ENCODE results near the gene SLC26A6.

Gene SLC26A6

GRCh38 chr3:48664929-48665328 lies 29.7 kb upstream of the SLC26A6 start:
- no peak overlapping the region for H3K4me3 Mint-ChIP-seq
- DNase-seq = no peak
- no peak overlapping the region for H3K27ac Mint-ChIP-seq
- no peaks in the 10 kb centered on the region for H3K9me3 Mint-ChIP-seq
- H3K27me3 Mint-ChIP-seq = peaks cover 44% of the 10 kb centered on the region
- peaks cover 21% of the 10 kb centered on the region for H3K4me1 Mint-ChIP-seq
- H3K36me3 Mint-ChIP-seq = peaks cover 7% of the 10 kb centered on the region
- CTCF ChIA-PET = interaction anchor here (0.6 to 2.4 kb wide), 3 partner anchors 19 to 176 kb away, joined by 3 to 9 read pairs (median 6); partner anchors contain the start of gene SLC26A6

GRCh38 chr3:48664313-48664644 lies 29.0 kb upstream of the SLC26A6 start:
- Mint-ChIP-seq H3K4me1 (peaks cover 21% of the 10 kb centered on the region), H3K27ac (peak overlapping the region; percentile 24), H3K27me3 (peaks cover 51% of the 10 kb centered on the region), H3K9me3 (no peaks in the 10 kb centered on the region), H3K36me3 (peaks cover 7% of the 10 kb centered on the region), H3K4me3 (peak overlapping the region; percentile 75)
- CTCF ChIA-PET = interaction anchor here (1.4 to 2.4 kb wide), 2 partner anchors 20 to 29 kb away, joined by 6 to 9 read pairs; partner anchors contain the start of gene SLC26A6
- DNase-seq = no peak

- Mint-ChIP-seq H3K36me3 (peaks cover 7% of the 10 kb centered on the region), H3K4me3 (peak overlapping the region; percentile 75), H3K9me3 (no peaks in the 10 kb centered on the region), H3K27ac (peak overlapping the region; percentile 76), H3K4me1 (peaks cover 21% of the 10 kb centered on the region), H3K27me3 (peaks cover 54% of the 10 kb centered on the region)
- CTCF ChIA-PET = interaction anchor here (0.9 to 2.4 kb wide), 4 partner anchors 21 to 105 kb away, joined by 4 to 9 read pairs (median 7); partner anchors contain the start of genes NCKIPSD and SLC26A6
- peak; percentile 95 for DNase-seq
These were observed 28.4 kb upstream of the SLC26A6 start for GRCh38 chr3:48663489-48664312.

DNA sequence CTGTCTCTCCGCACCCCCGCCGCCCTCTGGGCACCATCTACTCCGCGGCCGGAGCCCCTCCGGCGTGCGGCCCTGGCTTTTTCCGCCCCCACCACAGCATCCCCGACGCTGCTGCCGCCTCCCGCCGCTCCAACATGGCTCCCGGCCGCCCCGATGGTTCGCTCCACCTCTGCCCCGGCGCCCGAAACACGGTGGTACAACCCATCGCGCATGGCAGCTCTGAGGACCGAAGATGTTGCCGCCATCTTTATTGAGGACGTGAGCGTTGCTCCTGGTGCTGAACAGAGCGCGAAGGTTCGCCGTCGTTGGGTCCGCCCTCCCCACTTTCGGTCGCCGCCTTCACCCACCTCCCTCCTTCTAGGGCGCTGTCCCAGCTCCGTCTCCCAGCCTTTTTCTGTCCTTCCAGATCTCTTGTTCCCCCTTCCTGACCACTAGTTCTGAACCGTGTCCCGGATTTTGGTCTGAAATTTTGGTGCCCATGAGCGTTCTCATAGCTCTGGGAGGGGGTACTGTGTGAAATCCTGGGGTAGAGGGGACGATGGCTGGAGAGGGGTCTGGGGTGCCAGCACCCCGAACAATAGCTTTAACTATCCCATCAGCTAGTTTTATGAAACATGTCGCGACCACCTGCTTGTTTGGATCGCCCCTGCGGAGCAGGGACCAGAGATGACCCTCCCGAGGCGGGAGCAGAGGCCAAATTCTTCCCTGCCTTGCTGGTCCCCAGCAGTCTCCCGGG lies 27.7 kb upstream of the SLC26A6 start, which contains the start of gene CELSR3:
Gene CELSR3 (minus strand): TSS at position 134 of the 736 bp plus-strand sequence. CDS start 252 bp downstream, outside the sequence.
- peak within 1 kb of the TSS; percentile 78 for H3K27ac Mint-ChIP-seq
- peak; percentile 70 for DNase-seq
- H3K4me1 Mint-ChIP-seq = peaks cover 21% of the 10 kb centered on the region
- peak within 1 kb of the TSS; percentile 75 for H3K4me3 Mint-ChIP-seq
- CTCF ChIA-PET = interaction anchor here (0.9 to 2.4 kb wide), 3 partner anchors 23 to 104 kb away, joined by 4 to 9 read pairs (median 8); partner anchors contain the start of genes NCKIPSD and SLC26A6
- peaks cover 62% of the 10 kb centered on the region for H3K27me3 Mint-ChIP-seq
- H3K9me3 Mint-ChIP-seq = no peaks in the 10 kb centered on the region
- peaks cover 6% of the 10 kb centered on the region for H3K36me3 Mint-ChIP-seq

DNA sequence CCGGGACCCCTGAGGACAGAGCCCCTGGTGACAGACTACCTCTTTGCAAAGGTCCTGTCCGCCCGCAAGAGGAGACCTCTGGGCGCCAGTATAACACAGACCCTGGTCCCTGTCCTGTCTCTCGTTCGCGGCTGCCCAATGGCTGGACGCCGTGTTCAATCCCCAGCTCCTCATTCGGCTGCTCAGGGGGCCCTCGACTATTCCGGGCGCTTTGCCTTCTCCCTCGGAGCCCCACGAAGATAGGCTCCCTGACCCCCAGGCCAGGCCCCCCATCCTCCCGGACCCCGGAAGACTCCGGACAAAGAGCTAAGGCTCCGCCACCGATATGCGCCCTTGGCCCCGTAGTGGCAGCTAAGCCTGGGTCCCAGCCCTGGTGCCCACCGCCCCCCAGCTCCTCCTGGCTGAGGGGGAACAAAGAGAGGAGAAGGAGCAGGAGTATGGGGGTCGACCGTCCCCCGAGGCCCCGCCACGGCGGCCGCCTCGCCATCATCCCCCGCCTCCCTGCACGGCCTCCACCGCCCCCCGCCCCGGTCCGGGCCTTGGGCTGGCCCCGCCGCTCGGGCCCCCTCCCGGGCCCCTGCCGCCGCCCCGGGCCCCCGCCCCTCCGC lies 27.0 kb upstream of the SLC26A6 start:
- peak overlapping the region; percentile 19 for H3K27ac Mint-ChIP-seq
- H3K4me3 Mint-ChIP-seq = peak overlapping the region; percentile 45
- H3K4me1 Mint-ChIP-seq = peaks cover 28% of the 10 kb centered on the region
- H3K9me3 Mint-ChIP-seq = no peaks in the 10 kb centered on the region
- CTCF ChIA-PET = interaction anchor here (0.9 to 2.1 kb wide), 2 partner anchors 24 to 103 kb away, joined by 4 to 8 read pairs; partner anchors contain the start of gene NCKIPSD
- H3K27me3 Mint-ChIP-seq = peaks cover 69% of the 10 kb centered on the region
- no peak for DNase-seq
- peaks cover 6% of the 10 kb centered on the region for H3K36me3 Mint-ChIP-seq

DNA sequence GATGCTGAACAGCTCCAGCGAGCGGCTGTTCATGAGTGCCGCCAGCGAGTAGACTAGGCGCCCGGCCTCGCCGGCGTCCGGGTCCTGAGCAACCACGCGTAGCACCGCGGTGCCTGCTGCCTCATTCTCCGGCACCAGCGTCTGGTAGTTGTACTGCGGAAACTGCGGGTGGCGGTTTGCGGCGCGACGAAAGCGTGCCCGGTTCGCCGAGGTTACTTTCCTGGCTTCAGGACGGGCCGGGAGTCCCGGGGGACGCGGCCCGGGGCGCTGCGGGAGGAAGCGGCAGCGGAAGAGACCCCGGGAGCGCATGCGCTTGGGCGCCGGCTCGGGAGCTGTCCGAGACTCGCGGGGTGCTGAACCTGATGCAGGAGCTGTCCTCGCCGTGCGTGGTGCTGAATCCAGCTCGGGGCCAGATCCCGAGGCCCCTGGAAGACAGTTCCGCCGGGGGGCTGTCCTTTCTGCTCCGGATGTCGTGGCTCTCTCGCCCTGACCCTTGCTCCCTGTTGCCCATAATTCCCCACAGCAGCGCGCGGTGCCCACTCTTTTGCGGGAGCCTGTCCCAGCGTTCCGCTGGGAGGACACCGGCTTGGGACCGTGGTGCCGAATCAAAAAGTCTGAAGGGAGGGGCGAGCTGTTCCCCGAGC lies 26.4 kb upstream of the SLC26A6 start:
- Mint-ChIP-seq H3K9me3 (no peaks in the 10 kb centered on the region), H3K36me3 (peaks cover 6% of the 10 kb centered on the region), H3K4me3 (peak overlapping the region; percentile 45), H3K4me1 (peaks cover 34% of the 10 kb centered on the region), H3K27me3 (peaks cover 72% of the 10 kb centered on the region), H3K27ac (peak overlapping the region; percentile 52)
- peak; percentile 84 for DNase-seq
- CTCF ChIA-PET = interaction anchor here (2.1 kb wide), 1 partner anchor 103 kb away, joined by 8 read pairs; no protein-coding TSS in a partner anchor

DNA sequence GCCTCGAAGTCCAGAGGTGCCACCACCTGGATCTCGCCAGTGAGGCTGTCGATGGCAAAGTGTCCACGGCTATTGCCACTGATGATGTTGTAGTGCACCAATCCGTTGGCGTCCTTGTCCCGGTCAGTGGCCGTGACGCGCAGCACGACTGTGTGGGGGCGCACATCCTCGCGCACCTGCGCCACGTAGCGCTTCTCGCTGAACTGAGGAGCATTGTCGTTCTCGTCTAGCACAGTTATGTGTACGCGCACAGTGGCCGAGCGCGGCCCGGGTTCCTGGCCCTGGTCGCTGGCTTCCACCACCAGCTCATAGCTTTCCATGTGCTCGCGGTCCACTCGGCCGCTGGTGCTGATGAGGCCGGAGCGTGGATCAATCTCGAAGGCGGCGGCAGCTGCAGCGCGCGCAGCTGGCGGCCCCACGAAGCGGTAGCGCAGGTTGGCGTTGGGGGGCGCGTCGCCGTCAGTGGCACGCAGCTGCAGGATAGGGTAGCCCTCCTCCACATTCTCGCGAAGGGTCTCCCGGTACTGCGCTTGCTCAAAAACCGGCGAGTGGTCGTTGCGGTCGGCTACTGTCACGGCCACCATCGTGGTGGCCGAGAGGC lies 25.6 kb upstream of the SLC26A6 start:
- Mint-ChIP-seq H3K36me3 (peaks cover 3% of the 10 kb centered on the region), H3K9me3 (no peaks in the 10 kb centered on the region), H3K27ac (no peak overlapping the region), H3K4me3 (no peak overlapping the region), H3K4me1 (peaks cover 37% of the 10 kb centered on the region), H3K27me3 (peaks cover 72% of the 10 kb centered on the region)
- CTCF ChIA-PET = no interaction called here
- no peak for DNase-seq

GRCh38 chr3:48656841-48657281 lies 21.6 kb upstream of the SLC26A6 start:
- DNase-seq = peak; percentile 53
- Mint-ChIP-seq H3K4me3 (peak overlapping the region; percentile 70), H3K27me3 (peaks cover 47% of the 10 kb centered on the region), H3K36me3 (peaks cover 2% of the 10 kb centered on the region), H3K4me1 (peaks cover 30% of the 10 kb centered on the region), H3K27ac (peak overlapping the region; percentile 81), H3K9me3 (no peaks in the 10 kb centered on the region)
- CTCF ChIA-PET = interaction anchor here (1.0 to 1.9 kb wide), 2 partner anchors 27 to 30 kb away, joined by 3 to 4 read pairs; no protein-coding TSS in a partner anchor

- CTCF ChIA-PET = interaction anchor here (1.0 to 1.9 kb wide), 2 partner anchors 28 to 30 kb away, joined by 3 to 4 read pairs; no protein-coding TSS in a partner anchor
- peaks cover 41% of the 10 kb centered on the region for H3K27me3 Mint-ChIP-seq
These were observed 21.0 kb upstream of the SLC26A6 start for GRCh38 chr3:48656061-48656840.

DNA sequence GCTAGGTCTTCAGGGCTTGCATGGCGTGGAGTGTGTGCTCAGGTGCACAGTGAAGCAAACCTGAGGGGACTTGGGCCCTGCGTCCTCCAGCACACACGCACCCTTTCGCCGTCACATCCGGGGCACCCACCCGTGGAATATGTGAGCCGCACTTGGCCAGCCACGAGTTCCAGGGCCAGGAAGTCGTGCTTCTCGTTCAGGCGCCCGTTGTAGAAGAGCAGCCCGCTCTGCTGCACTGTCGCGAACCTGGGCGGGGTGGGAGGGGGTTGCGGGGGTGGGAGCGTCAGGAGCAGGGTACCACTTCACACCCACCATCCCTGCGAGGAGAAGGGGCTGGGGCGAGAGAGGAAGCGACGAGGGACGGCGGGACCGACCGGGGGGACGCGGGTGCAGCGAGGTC lies 20.3 kb upstream of the SLC26A6 start:
- Mint-ChIP-seq H3K36me3 (peaks cover 2% of the 10 kb centered on the region), H3K4me3 (peak overlapping the region; percentile 68), H3K27me3 (peaks cover 34% of the 10 kb centered on the region), H3K27ac (peak overlapping the region; percentile 80), H3K9me3 (no peaks in the 10 kb centered on the region), H3K4me1 (peaks cover 26% of the 10 kb centered on the region)
- CTCF ChIA-PET = no interaction called here
- DNase-seq = peak; percentile 76

More at GRCh38 chr3:48656061-48656840, 21.0 kb upstream of the SLC26A6 start:
- peaks cover 2% of the 10 kb centered on the region for H3K36me3 Mint-ChIP-seq
- peaks cover 26% of the 10 kb centered on the region for H3K4me1 Mint-ChIP-seq
- H3K9me3 Mint-ChIP-seq = no peaks in the 10 kb centered on the region
- H3K27ac Mint-ChIP-seq = peak overlapping the region; percentile 81
- H3K4me3 Mint-ChIP-seq = peak overlapping the region; percentile 70
- peak; percentile 89 for DNase-seq

DNA sequence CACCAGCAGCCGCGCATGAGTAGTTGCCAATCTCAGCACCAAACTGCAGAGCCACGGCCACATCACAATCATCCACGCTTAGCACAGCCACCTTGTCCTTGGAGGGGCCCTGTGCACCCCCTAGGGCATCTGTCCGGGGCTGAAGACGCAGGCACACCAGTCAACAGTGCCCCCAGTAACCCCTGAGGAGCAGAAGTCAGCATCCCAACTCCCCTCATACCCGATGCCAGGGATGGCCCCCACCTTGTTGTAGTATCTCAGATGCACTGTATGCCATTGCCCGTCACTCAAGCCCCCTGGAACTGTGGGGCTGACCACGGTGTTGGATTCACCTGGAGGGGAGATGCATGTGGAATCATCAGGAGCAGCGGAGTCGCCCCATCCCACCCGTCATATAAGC lies 19.8 kb upstream of the SLC26A6 start:
- Mint-ChIP-seq H3K9me3 (no peaks in the 10 kb centered on the region), H3K4me3 (peak overlapping the region; percentile 68), H3K4me1 (peaks cover 26% of the 10 kb centered on the region), H3K36me3 (peaks cover 2% of the 10 kb centered on the region), H3K27me3 (peaks cover 29% of the 10 kb centered on the region), H3K27ac (peak overlapping the region; percentile 77)
- CTCF ChIA-PET = no interaction called here
- DNase-seq = no peak

DNA sequence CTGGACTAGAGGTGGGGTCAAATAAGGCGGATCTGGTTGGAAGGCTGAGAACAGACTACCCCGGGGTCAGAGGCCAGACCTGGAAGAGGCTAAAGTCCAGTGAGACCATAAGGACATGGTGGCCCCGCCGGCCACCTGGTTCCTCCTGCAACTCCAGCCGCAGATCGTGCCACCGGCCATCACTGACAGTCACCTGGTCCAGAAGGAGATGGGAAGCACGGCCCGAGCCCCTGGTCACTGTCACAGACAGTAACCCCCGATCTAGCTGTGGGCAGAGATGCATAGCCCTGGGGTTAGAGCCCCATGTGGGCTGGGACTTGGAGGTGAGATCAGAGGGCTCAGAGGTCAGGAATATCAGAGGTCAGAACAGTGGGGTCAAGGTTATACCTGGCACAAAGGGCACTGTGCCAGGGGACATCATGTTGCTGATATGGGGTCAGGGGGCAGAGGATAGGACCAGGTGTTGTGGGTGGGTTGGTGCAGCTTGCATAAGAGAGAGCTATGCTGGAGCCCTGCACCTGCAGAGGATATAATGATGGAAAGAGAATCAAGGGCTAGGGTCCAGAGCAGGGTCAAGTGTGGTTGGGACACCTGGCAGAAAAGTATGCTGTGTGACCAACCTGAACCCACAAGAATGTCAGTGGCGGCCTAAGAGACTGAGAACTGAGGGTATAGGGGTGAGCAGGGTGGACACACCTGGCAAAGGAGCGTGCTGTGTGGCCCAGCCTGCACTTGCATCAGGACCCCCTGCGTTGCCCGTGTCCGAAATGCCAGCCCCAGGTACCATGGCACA lies 17.9 kb upstream of the SLC26A6 start:
- H3K27me3 Mint-ChIP-seq = peaks cover 12% of the 10 kb centered on the region
- no peaks in the 10 kb centered on the region for H3K9me3 Mint-ChIP-seq
- no peak overlapping the region for H3K27ac Mint-ChIP-seq
- no peak overlapping the region for H3K4me3 Mint-ChIP-seq
- CTCF ChIA-PET = interaction anchor here (1.1 to 1.7 kb wide), 2 partner anchors 17 to 217 kb away, joined by 3 to 4 read pairs; partner anchors contain the start of gene SLC26A6
- peaks cover 2% of the 10 kb centered on the region for H3K36me3 Mint-ChIP-seq
- DNase-seq = no peak
- H3K4me1 Mint-ChIP-seq = peaks cover 26% of the 10 kb centered on the region

All from activated naive CD4-positive, alpha-beta T cell treated with anti-CD3 and anti-CD28 coated beads, Interleukin-2, amount 10 ng/mL, durations not matched to agents 7 days and 5 days (primary cell).